Astrocyte (in vitro differentiated cells and primary cell): Measurements from ENCODE around the gene SLC25A25. TPM values are rescaled to one million over a fixed set of nuclear protein-coding genes. Genes with fewer than 3 reads are reported as not detected.

Experiments
- DNase-seq: peaks from one replicate; pipeline ENCODE4 v3.0.0-alpha.2; 2010; ENCODE audit warnings: low read depth
- FAIRE-seq: peaks from 2 replicates; lab custom pipeline; 2011; peaks lifted over from hg19 to GRCh38; lab: Jason Lieb, UNC
- H2AFZ ChIP-seq: 2 replicates; pipeline ENCODE4 v1.6.0; 2012; ENCODE audit warnings: low read depth, low read length, inconsistent platforms
- H3K27ac ChIP-seq: 2 replicates; pipeline ENCODE4 v1.5.1; 2011; ENCODE audit warnings: low read depth, low read length, inconsistent platforms
- H3K27me3 ChIP-seq: 2 replicates; pipeline ENCODE4 v1.6.0; 2011; ENCODE audit warnings: low read length, inconsistent platforms; ENCODE audit not compliant: insufficient read depth
- H3K36me3 ChIP-seq: 2 replicates; pipeline ENCODE4 v1.5.1; 2011; ENCODE audit warnings: low read length, inconsistent platforms; ENCODE audit not compliant: insufficient read depth
- H3K4me1 ChIP-seq: 2 replicates; pipeline ENCODE4 v1.5.1; 2011; ENCODE audit warnings: low read length, inconsistent platforms; ENCODE audit not compliant: insufficient read depth
- H3K4me2 ChIP-seq: 2 replicates; pipeline ENCODE4 v1.6.0; 2012; ENCODE audit warnings: low read length, inconsistent platforms
- H3K4me3 ChIP-seq: 2 replicates; pipeline ENCODE4 v1.5.1; 2011; ENCODE audit warnings: low read depth, mild to moderate bottlenecking, low read length, inconsistent platforms; ENCODE audit not compliant: insufficient read depth
- H3K79me2 ChIP-seq: 2 replicates; pipeline ENCODE4 v1.6.0; 2012; ENCODE audit warnings: mild to moderate bottlenecking, low read length, inconsistent platforms; ENCODE audit not compliant: insufficient read depth
- H3K9ac ChIP-seq: 2 replicates; pipeline ENCODE4 v1.6.0; 2012; ENCODE audit warnings: mild to moderate bottlenecking, low read length, inconsistent platforms
- H3K9me3 ChIP-seq: 2 replicates; pipeline ENCODE4 v1.5.1; 2012; ENCODE audit warnings: low read depth, mild to moderate bottlenecking, low read length, inconsistent platforms; ENCODE audit not compliant: insufficient read depth
- H4K20me1 ChIP-seq: 2 replicates; pipeline ENCODE4 v1.6.0; 2012; ENCODE audit warnings: low read length, inconsistent platforms; ENCODE audit not compliant: insufficient read depth
- H3K27ac Mint-ChIP-seq: one replicate; pipeline ENCODE4 v1.8.0; 2021; ENCODE audit warnings: mild to moderate bottlenecking, mixed read lengths; ENCODE audit not compliant: unreplicated experiment
- H3K27me3 Mint-ChIP-seq: one replicate; pipeline ENCODE4 v1.8.0; 2021; ENCODE audit warnings: low read depth, mixed read lengths; ENCODE audit not compliant: unreplicated experiment
- H3K36me3 Mint-ChIP-seq: one replicate; pipeline ENCODE4 v1.8.0; 2021; ENCODE audit warnings: low read depth, mixed read lengths; ENCODE audit not compliant: unreplicated experiment
- H3K4me1 Mint-ChIP-seq: one replicate; pipeline ENCODE4 v1.8.0; 2021; ENCODE audit warnings: low read depth, mixed read lengths; ENCODE audit not compliant: unreplicated experiment
- H3K4me3 Mint-ChIP-seq: one replicate; pipeline ENCODE4 v1.8.0; 2021; ENCODE audit warnings: mild to moderate bottlenecking, moderate library complexity, mixed read lengths; ENCODE audit not compliant: unreplicated experiment
- H3K9me3 Mint-ChIP-seq: one replicate; pipeline ENCODE4 v1.8.0; 2021; ENCODE audit warnings: mild to moderate bottlenecking, mixed read lengths; ENCODE audit not compliant: unreplicated experiment
- EZH2 ChIP-seq: IDR thresholded peaks from 2 replicates; pipeline ENCODE4 v1.6.1; 2012; ENCODE audit warnings: mild to moderate bottlenecking, low read length, inconsistent platforms; ENCODE audit not compliant: insufficient read depth
- total RNA-seq: library from RNA; stranded (reverse); gene quantifications from 2 replicates; pipeline ENCODE4 v1.2.1, GENCODE V29; 2021
- TF ChIP-seq, protein P1 (sequence below): IDR thresholded peaks from 2 replicates; pipeline ENCODE4 v1.5.1; 2011; ENCODE audit warnings: low read depth, mild to moderate bottlenecking, inconsistent platforms, low read length, moderate library complexity; ENCODE audit not compliant: insufficient read depth

Gene SLC25A25
- total RNA-seq, 1 donor from 2014 or later = 14.4 TPM

DNA sequence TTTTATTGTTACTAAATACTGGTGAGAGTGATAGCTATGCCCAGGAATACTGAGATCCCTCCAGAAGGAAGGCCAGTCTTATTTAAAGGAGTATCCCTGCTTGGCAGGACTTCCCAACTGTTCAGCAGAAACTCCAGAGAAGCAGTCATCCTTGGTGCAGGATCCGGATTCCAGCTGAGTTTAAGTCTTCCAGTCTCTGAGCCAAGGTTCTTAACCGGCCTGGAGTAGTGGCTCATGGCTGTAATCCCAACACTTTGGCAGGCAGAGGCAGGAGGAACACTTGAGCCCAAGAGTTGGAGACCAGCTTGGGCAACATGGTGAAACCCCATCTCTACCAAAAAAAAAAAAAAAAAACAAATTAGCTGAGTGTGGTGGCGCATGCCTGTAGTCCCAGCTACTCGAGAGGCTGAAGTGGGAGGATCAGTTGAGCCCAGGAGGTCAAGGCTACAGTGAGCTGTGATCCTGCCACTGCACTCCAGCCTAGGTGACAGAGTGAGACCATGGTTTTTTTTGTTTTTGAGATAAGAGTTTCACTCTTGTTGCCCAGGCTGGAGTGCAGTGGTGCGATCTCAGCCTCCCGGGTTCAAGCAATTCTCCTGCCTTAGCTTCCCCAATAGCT, 8.6 kb upstream of the SLC25A25 start:
- Mint-ChIP-seq H3K9me3 (no peaks in the 10 kb centered on the region), H3K4me1 (no peaks in the 10 kb centered on the region), H3K4me3 (no peak overlapping the region), H3K27ac (no peak overlapping the region), H3K27me3 (peaks cover 3% of the 10 kb centered on the region), H3K36me3 (peaks cover 10% of the 10 kb centered on the region)
- H3K27ac ChIP-seq = no peak overlapping the region
- no peak overlapping the region for H3K4me3 ChIP-seq
- H3K4me2 ChIP-seq = no peak overlapping the region
- no peaks in the 10 kb centered on the region for H3K27me3 ChIP-seq
- H3K9ac ChIP-seq = no peak overlapping the region
- no peaks in the 10 kb centered on the region for H3K9me3 ChIP-seq
- no peaks in the 10 kb centered on the region for H3K36me3 ChIP-seq
- H3K79me2 ChIP-seq = no peaks in the 10 kb centered on the region
- H2AFZ ChIP-seq = no peak overlapping the region
- DNase-seq = no peak
- no peak for FAIRE-seq
- no peaks in the 10 kb centered on the region for H4K20me1 ChIP-seq
- no peaks in the 10 kb centered on the region for H3K4me1 ChIP-seq
- TF ChIP-seq EZH2 = no peak
- TF ChIP-seq, protein P1, sequence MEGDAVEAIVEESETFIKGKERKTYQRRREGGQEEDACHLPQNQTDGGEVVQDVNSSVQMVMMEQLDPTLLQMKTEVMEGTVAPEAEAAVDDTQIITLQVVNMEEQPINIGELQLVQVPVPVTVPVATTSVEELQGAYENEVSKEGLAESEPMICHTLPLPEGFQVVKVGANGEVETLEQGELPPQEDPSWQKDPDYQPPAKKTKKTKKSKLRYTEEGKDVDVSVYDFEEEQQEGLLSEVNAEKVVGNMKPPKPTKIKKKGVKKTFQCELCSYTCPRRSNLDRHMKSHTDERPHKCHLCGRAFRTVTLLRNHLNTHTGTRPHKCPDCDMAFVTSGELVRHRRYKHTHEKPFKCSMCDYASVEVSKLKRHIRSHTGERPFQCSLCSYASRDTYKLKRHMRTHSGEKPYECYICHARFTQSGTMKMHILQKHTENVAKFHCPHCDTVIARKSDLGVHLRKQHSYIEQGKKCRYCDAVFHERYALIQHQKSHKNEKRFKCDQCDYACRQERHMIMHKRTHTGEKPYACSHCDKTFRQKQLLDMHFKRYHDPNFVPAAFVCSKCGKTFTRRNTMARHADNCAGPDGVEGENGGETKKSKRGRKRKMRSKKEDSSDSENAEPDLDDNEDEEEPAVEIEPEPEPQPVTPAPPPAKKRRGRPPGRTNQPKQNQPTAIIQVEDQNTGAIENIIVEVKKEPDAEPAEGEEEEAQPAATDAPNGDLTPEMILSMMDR = no peak

DNA sequence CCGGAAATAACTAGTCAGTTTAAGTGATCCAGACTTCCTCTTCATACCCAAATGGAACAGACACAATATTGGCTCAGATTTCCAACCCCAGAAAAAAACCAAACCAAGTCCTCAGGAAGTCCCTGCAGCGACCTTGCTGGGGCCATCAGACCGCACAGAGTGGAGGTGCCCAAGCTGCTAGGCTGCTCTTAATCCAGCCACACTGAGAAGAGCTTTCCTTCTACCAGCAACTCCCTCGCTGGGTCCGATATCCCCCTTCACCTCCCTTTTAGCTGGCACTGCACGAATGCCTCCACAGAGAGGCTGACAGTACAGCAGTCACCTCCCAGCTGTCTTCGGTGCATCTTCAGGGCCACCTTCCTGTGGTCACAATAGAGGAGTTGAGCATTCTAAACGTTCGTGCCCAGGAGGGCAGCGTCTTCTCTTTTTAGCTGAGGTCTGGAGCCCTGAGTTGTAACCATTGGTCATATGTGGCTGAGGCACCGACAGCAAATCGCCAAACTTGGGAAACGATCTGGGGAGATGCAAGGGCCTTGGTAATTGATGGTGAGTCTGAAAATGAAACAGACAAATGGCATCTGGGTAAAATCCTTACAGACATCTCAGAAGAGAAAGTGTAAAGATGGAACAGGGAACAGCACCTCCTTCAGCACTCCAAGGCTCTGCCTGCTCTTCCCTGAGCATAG, 6.6 kb upstream of the SLC25A25 start:
- Histone ChIP-seq H3K4me1 (peaks cover 4% of the 10 kb centered on the region), H4K20me1 (no peaks in the 10 kb centered on the region), H3K27me3 (no peaks in the 10 kb centered on the region), H3K4me3 (no peak overlapping the region), H3K9ac (no peak overlapping the region), H3K36me3 (no peaks in the 10 kb centered on the region), H3K79me2 (peaks cover 14% of the 10 kb centered on the region), H2AFZ (no peak overlapping the region), H3K27ac (no peak overlapping the region), H3K9me3 (no peaks in the 10 kb centered on the region), H3K4me2 (no peak overlapping the region)
- Mint-ChIP-seq H3K27ac (no peak overlapping the region), H3K4me3 (no peak overlapping the region), H3K4me1 (peaks cover 9% of the 10 kb centered on the region), H3K27me3 (peaks cover 3% of the 10 kb centered on the region), H3K9me3 (no peaks in the 10 kb centered on the region), H3K36me3 (peaks cover 12% of the 10 kb centered on the region)
- FAIRE-seq (no peak), DNase-seq (no peak)
- TF ChIP-seq EZH2 = no peak
- TF ChIP-seq, protein P1 = no peak

DNA sequence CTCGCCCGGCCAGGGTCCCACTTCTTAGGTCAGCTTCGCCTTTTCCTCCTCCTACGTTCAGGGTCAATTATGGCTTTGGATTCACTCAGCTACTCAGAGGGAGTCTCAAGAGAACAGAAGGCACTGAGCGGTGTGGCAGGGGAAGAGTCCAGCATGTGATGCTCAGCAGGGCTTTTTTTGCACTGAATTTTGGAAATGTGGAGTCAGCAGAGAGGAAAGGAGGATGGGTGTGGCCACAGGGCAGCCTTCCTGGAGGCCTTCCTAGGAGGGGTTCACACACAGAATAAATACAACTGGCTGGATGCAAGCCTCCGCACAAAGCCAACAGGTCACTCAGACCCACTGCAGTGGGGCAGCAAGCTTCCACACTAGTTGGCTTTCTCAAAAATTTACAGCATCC, 5.8 kb upstream of the SLC25A25 start:
- H3K4me2 ChIP-seq = no peak overlapping the region
- no peaks in the 10 kb centered on the region for H3K36me3 ChIP-seq
- DNase-seq = no peak
- no peak overlapping the region for H2AFZ ChIP-seq
- no peak overlapping the region for H3K27ac ChIP-seq
- no peak for TF ChIP-seq EZH2
- TF ChIP-seq, protein P1 = no peak
- Mint-ChIP-seq H3K36me3 (peaks cover 12% of the 10 kb centered on the region), H3K9me3 (no peaks in the 10 kb centered on the region), H3K27me3 (no peaks in the 10 kb centered on the region), H3K27ac (no peak overlapping the region), H3K4me3 (no peak overlapping the region), H3K4me1 (peaks cover 9% of the 10 kb centered on the region)
- no peak overlapping the region for H3K4me3 ChIP-seq
- no peaks in the 10 kb centered on the region for H3K9me3 ChIP-seq
- no peak overlapping the region for H3K9ac ChIP-seq
- peaks cover 11% of the 10 kb centered on the region for H3K4me1 ChIP-seq
- no peaks in the 10 kb centered on the region for H4K20me1 ChIP-seq
- H3K79me2 ChIP-seq = peaks cover 19% of the 10 kb centered on the region
- H3K27me3 ChIP-seq = no peaks in the 10 kb centered on the region
- FAIRE-seq = no peak
